GM12878 (cell line): ENCODE data around the gene R3HDM2. TPM values are rescaled to one million over a fixed set of nuclear protein-coding genes. Genes with fewer than 3 reads are reported as not detected.

Experiments used
- ATF2 ChIP-seq: IDR thresholded peaks from 2 replicates; pipeline ENCODE4 v1.6.1; 2012; ENCODE audit warnings: low read length, inconsistent platforms
- CHD1 ChIP-seq: IDR thresholded peaks from 2 replicates; pipeline ENCODE4 v1.6.1; 2012; ENCODE audit warnings: low read depth, low read length, improper control_type of control experiment
- CREB1 ChIP-seq: IDR thresholded peaks from 2 replicates; pipeline ENCODE4 v1.6.1; 2012; ENCODE audit warnings: low read depth, mild to moderate bottlenecking, inconsistent platforms
- CREM ChIP-seq: IDR thresholded peaks from 2 replicates; pipeline ENCODE4 v1.6.1; 2014; ENCODE audit warnings: antibody characterized with exemption, low read depth
- EGR1 ChIP-seq, 2 experiments: IDR thresholded peaks; 1 replicate in 1 of 2; 2 replicates in 1 of 2; pipeline ENCODE4 v1.6.1; 2011 to 2012; ENCODE audit warnings: low read depth in 2 of 2, low read length in 2 of 2, borderline replicate concordance in 1 of 2, mild to moderate bottlenecking in 1 of 2, moderate library complexity in 1 of 2
- EP300 ChIP-seq, 2 experiments: fragments of 150-350 bp in 1 of 2; IDR thresholded peaks; 2 replicates each; pipeline ENCODE4 v1.6.1; 2011 to 2012; ENCODE audit warnings: low read depth in 2 of 2, low read length in 2 of 2, borderline replicate concordance in 1 of 2, improper control_type of control experiment in 1 of 2, inconsistent platforms in 1 of 2; ENCODE audit not compliant: control insufficient read depth in 1 of 2
- NKRF ChIP-seq: fragments of 450-650 bp; conservative IDR thresholded peaks from 2 replicates; pipeline ENCODE4 v1.6.1; 2017; ENCODE audit warnings: mild to moderate bottlenecking, moderate library complexity
- POLR2AphosphoS5 ChIP-seq: IDR thresholded peaks from 2 replicates; pipeline ENCODE4 v1.6.1; 2011; ENCODE audit warnings: mild to moderate bottlenecking, low read length, inconsistent platforms
- RCOR1 ChIP-seq: conservative IDR thresholded peaks from 2 replicates; pipeline ENCODE4 v1.6.1; 2012; ENCODE audit warnings: low read depth, low read length, improper control_type of control experiment
- SKIL ChIP-seq: fragments of 450-650 bp; IDR thresholded peaks from 2 replicates; pipeline ENCODE4 v1.6.1; 2017; ENCODE audit warnings: mild to moderate bottlenecking, low read depth, inconsistent platforms; ENCODE audit not compliant: poor library complexity, severe bottlenecking
- TARDBP ChIP-seq: IDR thresholded peaks from 2 replicates; pipeline ENCODE4 v1.6.1; 2016; ENCODE audit warnings: borderline replicate concordance
- TCF12 ChIP-seq: IDR thresholded peaks from 2 replicates; pipeline ENCODE4 v1.6.1; 2011; ENCODE audit warnings: low read depth, mild to moderate bottlenecking, low read length
- ZBTB40 ChIP-seq: fragments of 450-650 bp; IDR thresholded peaks from 2 replicates; pipeline ENCODE4 v1.6.1; 2016; ENCODE audit warnings: mild to moderate bottlenecking, moderate library complexity, borderline replicate concordance
- ZNF24 ChIP-seq: fragments of 450-650 bp; IDR thresholded peaks from 2 replicates; pipeline ENCODE4 v1.6.1; 2017; ENCODE audit warnings: antibody characterized with exemption, mild to moderate bottlenecking
- polyA plus RNA-seq, 11 experiments: library from polyadenylated mRNA; depleted of rRNA in 4 of 11; unstranded in 6 of 11; stranded (reverse) in 5 of 11; fragments of >200 nt; fragmentation: Nextera tagmentation in 4 of 11; fragmentation: Illumina TruSeq in 1 of 11; extraction: Ambion mirVana in 4 of 11; extraction: Trizol in 1 of 11; gene quantifications; 1 replicate in 1 of 11; 2 replicates in 10 of 11; pipeline versions ENCODE4 v1.2.1 to v1.2.3, GENCODE V29; 2011 to 2016; ENCODE audit warnings: inconsistent platforms in 2 of 11, missing spikeins in 2 of 11, low read depth in 1 of 11
- total RNA-seq, 4 experiments: library from RNA; depleted of rRNA in 3 of 4; stranded (reverse); fragments of >200 nt in 3 of 4; fragmentation: Illumina TruSeq in 1 of 4; extraction: Trizol in 1 of 4; gene quantifications; 2 replicates each; pipeline versions ENCODE4 v1.2.1 to v1.2.3, GENCODE V29; 2013 to 2021

Gene R3HDM2
- total and polyA plus RNA-seq, 10 of the 15 experiments (the other 5 are each of a cell fraction or from before 2014, with no cell fraction given), result 4.6 to 26.1 (median 11.2) TPM

GRCh38 chr12:57250541-57250940 lies 180.3 kb downstream of the R3HDM2 start (continued):
- no peak for TF ChIP-seq SKIL
- no peak for TF ChIP-seq TARDBP
- TF ChIP-seq EP300 (IDR thresholded peaks at IDR 0.05; ENCODE audit: borderline replicate concordance in 1 of 2, control insufficient read depth in 1 of 2, low read depth in 2 of 2, low read length in 2 of 2), result no peak
- no peak for TF ChIP-seq EGR1 (IDR thresholded peaks at IDR 0.05; ENCODE audit: borderline replicate concordance in 1 of 2, low read depth in 2 of 2, low read length in 2 of 2)
- no peak for TF ChIP-seq ZNF24
- TF ChIP-seq CREB1, result no peak
- no peak for TF ChIP-seq POLR2AphosphoS5
- TF ChIP-seq ATF2, result no peak
- TF ChIP-seq NKRF, result no peak
- TF ChIP-seq CREM, result no peak
- no peak for TF ChIP-seq CHD1
- no peak for TF ChIP-seq RCOR1
- TF ChIP-seq TCF12, result no peak
- TF ChIP-seq ZBTB40, result no peak
